Thyroid gland (tissue), 4 donors: Measurements from ENCODE around the gene PADI4. TPM values are rescaled to one million over a fixed set of nuclear protein-coding genes. Genes with fewer than 3 reads are reported as not detected.
A peak's percentile ranks its signal among the peaks of the same experiment; 100 is the strongest.
"Not testable (repeated sequence)": the region's sequence is repeated elsewhere in the genome, so short reads cannot be mapped to it uniquely, and the experiment has no call there.

Experiments
- DNase-seq, 2 donors: peaks; one replicate each; pipeline ENCODE4 v3.0.0-alpha.2; 2019
- H3K27ac ChIP-seq, 3 donors: fragments of 200-600 bp; sonication (generic); 1 replicate in 2 of 3; 2 replicates in 1 of 3; pipeline ENCODE4 v1.5.1; 2016 to 2019; ENCODE audit warnings: mild to moderate bottlenecking in 1 of 3, moderate library complexity in 1 of 3
- H3K27me3 ChIP-seq: fragments of 200-600 bp; sonication (generic); one replicate; pipeline ENCODE4 v1.5.1; 2019
- H3K36me3 ChIP-seq, 2 donors: fragments of 200-600 bp; sonication (generic); one replicate each; pipeline ENCODE4 v1.5.1; 2016 to 2019
- H3K4me1 ChIP-seq, 2 donors: fragments of 200-600 bp; sonication (generic); one replicate each; pipeline ENCODE4 v1.5.1; 2017 to 2019
- H3K4me3 ChIP-seq, 3 donors: fragments of 200-600 bp; sonication (generic); replicated peaks in 1 of 3; 1 replicate in 2 of 3; 2 replicates in 1 of 3; pipeline ENCODE4 v1.5.1; 2016; ENCODE audit warnings: mild to moderate bottlenecking in 1 of 3
- H3K9me3 ChIP-seq: fragments of 200-600 bp; sonication (generic); one replicate; pipeline ENCODE4 v1.5.1; 2017
- CTCF ChIP-seq, 6 experiments: fragments of 200-600 bp in 3 of 6; fragments of 450-650 bp in 3 of 6; sonication (generic) in 3 of 6; IDR thresholded peaks; one replicate each; pipeline ENCODE4 v1.5.1; 2016 to 2019; ENCODE audit warnings: antibody characterized with exemption in 6 of 6, mild to moderate bottlenecking in 2 of 6, inconsistent platforms in 1 of 6, moderate library complexity in 1 of 6
- POLR2A ChIP-seq, 2 donors: fragments of 450-650 bp; IDR thresholded peaks; one replicate each; pipeline ENCODE4 v1.6.1; 2017; ENCODE audit warnings: antibody characterized with exemption in 2 of 2, mild to moderate bottlenecking in 2 of 2, moderate library complexity in 1 of 2
- WGBS, 2 donors: methylation state at CpG; one replicate each; pipeline ENCODE4 v1.1.5; 2017; 5-methylcytosine and 5-hydroxymethylcytosine counted together
- intact Hi-C: fragments of 100-400 bp; cut with DNase I; formaldehyde crosslinking; loops from one replicate; pipeline ENCODE4 v1.15.1; 2023
- total RNA-seq, 4 donors: library from RNA; depleted of rRNA; stranded (reverse); fragments of >200 nt; gene quantifications; one replicate each; pipeline ENCODE4 v1.2.3, GENCODE V29; 2016

PADI4 gene
- total RNA-seq, 4 donors from 2014 or later, result 0.45 TPM; not detected in 3

GRCh38 chr1:17401841-17402240, 93.8 kb downstream of the PADI4 start:
- Histone ChIP-seq H3K4me1 (no peaks in the 10 kb centered on the region), H3K27ac (no peak overlapping the region), H3K36me3 (no peaks in the 10 kb centered on the region), H3K27me3 (no peaks in the 10 kb centered on the region), H3K4me3 (no peak overlapping the region), H3K9me3 (no peaks in the 10 kb centered on the region)
- WGBS, 2 donors, result 54 to 67% methylated on average over 3 to 4 of the region's 4 CpGs
- intact Hi-C loops, result no loop called here
- no peak for DNase-seq
- TF ChIP-seq POLR2A (IDR thresholded peaks at IDR 0.05) (no peak), CTCF (IDR thresholded peaks at IDR 0.05) (no peak)

GRCh38 chr1:17403081-17403480, 95.1 kb downstream of the PADI4 start:
- 44 to 56% methylated on average over 2 to 3 of the region's 3 CpGs for WGBS, 2 donors
- no peak for TF ChIP-seq CTCF (IDR thresholded peaks at IDR 0.05)
- no peak for TF ChIP-seq POLR2A (IDR thresholded peaks at IDR 0.05)
- peaks cover under 1 to 1% of the 10 kb centered on the region in 2 donors for H3K36me3 ChIP-seq
- no peaks in the 10 kb centered on the region for H3K4me1 ChIP-seq
- DNase-seq, result no peak
- H3K9me3 ChIP-seq, result no peaks in the 10 kb centered on the region
- intact Hi-C loops, result no loop called here
- H3K27ac ChIP-seq, result no peak overlapping the region
- H3K4me3 ChIP-seq, result no peak overlapping the region
- H3K27me3 ChIP-seq, result no peaks in the 10 kb centered on the region

GRCh38 chr1:17404034-17404684, 96.2 kb downstream of the PADI4 start:
- intact Hi-C loops, result no loop called here
- Histone ChIP-seq H3K36me3 (peaks cover 11% of the 10 kb centered on the region in 2 donors), H3K27me3 (no peaks in the 10 kb centered on the region), H3K9me3 (no peaks in the 10 kb centered on the region), H3K4me3 (no peak overlapping the region), H3K27ac (no peak overlapping the region), H3K4me1 (no peaks in the 10 kb centered on the region)
- no peak for DNase-seq
- TF ChIP-seq CTCF (IDR thresholded peaks at IDR 0.05) (no peak), POLR2A (IDR thresholded peaks at IDR 0.05) (no peak)
- WGBS, 2 donors, result 40 to 66% methylated on average over 9 to 13 of the region's 15 CpGs

- H3K4me3 ChIP-seq, result no peak overlapping the region
- no peaks in the 10 kb centered on the region for H3K4me1 ChIP-seq
- H3K27me3 ChIP-seq, result no peaks in the 10 kb centered on the region
- no peak overlapping the region for H3K27ac ChIP-seq
- H3K36me3 ChIP-seq, result peaks cover 17 to 18% of the 10 kb centered on the region in 2 donors
- WGBS, 2 donors, result 57 to 84% methylated on average over 6 of the region's 6 CpGs
- DNase-seq, result no peak
- TF ChIP-seq CTCF (IDR thresholded peaks at IDR 0.05) (no peak), POLR2A (IDR thresholded peaks at IDR 0.05) (no peak)
- intact Hi-C loops, result no loop called here
- H3K9me3 ChIP-seq, result no peaks in the 10 kb centered on the region
Observed at GRCh38 chr1:17404820-17405219, 96.8 kb downstream of the PADI4 start.

GRCh38 chr1:17405898-17406759, 98.1 kb downstream of the PADI4 start:
- H3K4me3 ChIP-seq, result no peak overlapping the region
- H3K27me3 ChIP-seq, result no peaks in the 10 kb centered on the region
- H3K27ac ChIP-seq, result no peak overlapping the region
- WGBS, 2 donors, result 54 to 60% methylated on average over 8 to 10 of the region's 15 CpGs
- no peaks in the 10 kb centered on the region for H3K9me3 ChIP-seq
- peaks cover 20 to 31% of the 10 kb centered on the region in 2 donors for H3K36me3 ChIP-seq
- intact Hi-C loops, result no loop called here
- no peaks in the 10 kb centered on the region for H3K4me1 ChIP-seq
- TF ChIP-seq CTCF (IDR thresholded peaks at IDR 0.05), result peak in 5 of 6 experiments; percentile 39 to 81 (median 56)
- no peak for TF ChIP-seq POLR2A (IDR thresholded peaks at IDR 0.05)
- DNase-seq, result peak; percentile 57 to 58

- H3K36me3 ChIP-seq, result peaks cover 26 to 39% of the 10 kb centered on the region in 2 donors
- H3K27me3 ChIP-seq, H3K9me3 ChIP-seq, intact Hi-C loops, H3K4me3 ChIP-seq, H3K27ac ChIP-seq, H3K4me1 ChIP-seq: not testable (repeated sequence)
- 70 to 74% methylated on average over 16 of the region's 16 CpGs for WGBS, 2 donors
- peak in 1 of 2 donors; percentile 15 for DNase-seq
Observed at GRCh38 chr1:17406760-17407475, 98.9 kb downstream of the PADI4 start.
